Fibroblast of pulmonary artery (primary cell): Measurements from ENCODE around the gene RHOB.

Source experiments
- DNase-seq: peaks from one replicate; pipeline ENCODE4 v3.0.0-alpha.2; 2010; ENCODE audit warnings: low read depth
- H3K4me3 ChIP-seq: replicated peaks from 2 replicates; pipeline ENCODE4 v1.5.1; 2011; ENCODE audit warnings: low read depth, mild to moderate bottlenecking, control low read depth, low read length, moderate library complexity
- TF ChIP-seq, protein P1 (sequence below): IDR thresholded peaks from 2 replicates; pipeline ENCODE4 v1.5.1; 2011; ENCODE audit warnings: mild to moderate bottlenecking, control low read depth, low read length, inconsistent platforms; ENCODE audit errors: missing control alignments

RHOB gene

DNA sequence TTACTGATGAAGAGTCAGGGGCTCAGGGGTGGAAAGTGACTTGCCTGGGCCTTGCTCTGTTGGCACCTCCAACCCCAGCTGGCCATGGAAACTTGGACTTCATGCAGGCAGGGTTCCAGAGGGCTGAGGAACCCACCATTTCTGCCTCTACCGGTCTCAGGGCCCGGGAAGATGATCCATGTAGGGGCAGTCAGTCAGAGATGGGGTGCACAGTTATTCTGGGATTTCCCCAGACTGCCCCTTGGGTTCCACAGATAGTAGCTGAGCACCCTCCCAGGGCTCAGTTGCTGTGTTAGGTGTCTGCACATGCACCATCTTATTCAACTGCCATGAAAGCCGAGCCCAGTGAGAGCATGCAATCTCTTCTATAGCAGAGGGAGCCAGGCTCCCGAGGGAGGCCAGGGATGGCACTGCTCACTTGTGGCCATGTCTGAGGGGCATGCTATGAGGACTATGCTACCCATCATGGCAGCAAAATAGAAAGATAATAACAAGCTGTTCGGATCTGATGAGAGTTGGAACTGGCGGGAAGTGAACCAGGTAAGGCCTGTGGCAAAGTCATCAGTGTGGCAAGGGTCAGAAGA is 37.3 kb downstream of the RHOB start:
- no peak for DNase-seq
- TF ChIP-seq, protein P1, sequence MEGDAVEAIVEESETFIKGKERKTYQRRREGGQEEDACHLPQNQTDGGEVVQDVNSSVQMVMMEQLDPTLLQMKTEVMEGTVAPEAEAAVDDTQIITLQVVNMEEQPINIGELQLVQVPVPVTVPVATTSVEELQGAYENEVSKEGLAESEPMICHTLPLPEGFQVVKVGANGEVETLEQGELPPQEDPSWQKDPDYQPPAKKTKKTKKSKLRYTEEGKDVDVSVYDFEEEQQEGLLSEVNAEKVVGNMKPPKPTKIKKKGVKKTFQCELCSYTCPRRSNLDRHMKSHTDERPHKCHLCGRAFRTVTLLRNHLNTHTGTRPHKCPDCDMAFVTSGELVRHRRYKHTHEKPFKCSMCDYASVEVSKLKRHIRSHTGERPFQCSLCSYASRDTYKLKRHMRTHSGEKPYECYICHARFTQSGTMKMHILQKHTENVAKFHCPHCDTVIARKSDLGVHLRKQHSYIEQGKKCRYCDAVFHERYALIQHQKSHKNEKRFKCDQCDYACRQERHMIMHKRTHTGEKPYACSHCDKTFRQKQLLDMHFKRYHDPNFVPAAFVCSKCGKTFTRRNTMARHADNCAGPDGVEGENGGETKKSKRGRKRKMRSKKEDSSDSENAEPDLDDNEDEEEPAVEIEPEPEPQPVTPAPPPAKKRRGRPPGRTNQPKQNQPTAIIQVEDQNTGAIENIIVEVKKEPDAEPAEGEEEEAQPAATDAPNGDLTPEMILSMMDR: no peak
- no peak overlapping the region for H3K4me3 ChIP-seq

DNA sequence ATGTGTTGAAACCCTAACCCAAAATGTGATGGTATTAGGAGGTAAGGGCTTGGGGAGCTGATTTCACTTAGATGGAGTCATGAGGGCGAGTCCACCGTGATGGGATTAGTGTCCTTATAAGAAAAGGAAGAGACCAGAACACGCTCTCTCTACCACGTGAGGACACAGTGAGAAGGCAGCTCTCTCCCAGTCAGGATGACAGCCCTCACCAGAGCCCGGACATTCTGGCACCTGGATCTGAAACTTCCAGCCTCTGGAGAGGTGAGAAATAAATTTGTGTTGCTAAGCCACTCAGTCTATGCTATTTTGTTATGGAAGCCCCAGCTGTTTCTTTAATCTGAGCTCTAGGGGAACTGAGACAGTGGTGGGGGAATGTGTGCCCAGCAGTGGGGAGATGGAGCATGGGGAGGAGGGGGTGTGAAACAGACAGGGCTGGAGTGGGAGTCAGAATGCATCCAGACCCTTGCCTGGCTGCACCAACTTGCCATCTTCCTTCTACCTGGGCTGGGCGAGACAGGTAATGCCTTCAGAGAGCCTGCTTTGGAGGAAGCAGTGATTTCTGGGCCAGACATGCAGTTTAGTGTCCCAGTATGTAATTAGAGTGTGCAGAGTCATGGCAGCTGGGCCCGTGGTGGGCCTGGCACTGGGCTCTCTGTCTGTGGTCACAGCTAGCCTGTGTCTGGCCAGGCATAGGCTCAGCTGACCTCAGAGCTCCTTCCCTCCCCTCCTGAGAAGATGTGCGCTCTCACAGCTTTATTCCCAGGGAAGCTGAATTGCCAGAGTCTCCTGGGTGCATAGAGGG is 38.1 kb downstream of the RHOB start:
- no peak for DNase-seq
- TF ChIP-seq, protein P1: no peak
- no peak overlapping the region for H3K4me3 ChIP-seq

DNA sequence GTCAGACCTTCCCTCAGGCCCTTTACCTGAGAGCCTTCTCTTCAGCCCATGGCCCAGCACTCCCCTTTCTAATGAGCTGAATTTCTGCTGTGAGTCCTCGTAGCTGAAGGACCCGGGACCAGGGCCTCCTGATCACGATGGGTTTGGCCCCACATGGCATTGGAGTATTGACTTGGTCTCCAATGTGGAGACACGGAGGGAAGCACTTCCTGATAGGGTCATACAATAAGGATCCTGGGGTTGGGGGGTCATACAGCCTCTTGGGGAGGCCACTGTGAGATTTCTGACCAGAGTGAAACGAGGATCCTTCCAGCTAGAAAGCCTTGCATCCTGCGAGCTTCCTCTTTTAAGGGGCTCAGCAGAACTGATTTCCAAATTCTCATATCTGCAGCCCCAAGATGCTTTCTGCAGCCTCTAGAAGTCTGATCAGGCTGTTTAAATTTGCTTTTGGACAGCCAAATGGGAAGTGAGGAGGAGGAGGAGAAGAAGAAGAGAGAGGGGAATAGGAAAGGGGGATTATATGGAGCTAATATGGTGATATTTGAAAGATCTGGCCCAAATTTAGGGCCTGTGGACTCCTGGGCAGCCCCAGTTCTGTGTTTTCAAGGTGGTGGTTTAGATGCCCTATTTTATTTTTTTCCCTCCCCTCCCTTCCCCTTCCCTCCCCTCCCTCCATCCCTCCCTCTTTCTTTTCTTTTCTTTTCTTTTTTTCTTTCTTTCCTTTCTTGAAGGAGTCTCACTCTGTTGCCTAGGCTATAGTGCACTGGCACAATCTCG is 38.9 kb downstream of the RHOB start:
- no peak overlapping the region for H3K4me3 ChIP-seq
- DNase-seq: no peak
- TF ChIP-seq, protein P1: no peak

DNA sequence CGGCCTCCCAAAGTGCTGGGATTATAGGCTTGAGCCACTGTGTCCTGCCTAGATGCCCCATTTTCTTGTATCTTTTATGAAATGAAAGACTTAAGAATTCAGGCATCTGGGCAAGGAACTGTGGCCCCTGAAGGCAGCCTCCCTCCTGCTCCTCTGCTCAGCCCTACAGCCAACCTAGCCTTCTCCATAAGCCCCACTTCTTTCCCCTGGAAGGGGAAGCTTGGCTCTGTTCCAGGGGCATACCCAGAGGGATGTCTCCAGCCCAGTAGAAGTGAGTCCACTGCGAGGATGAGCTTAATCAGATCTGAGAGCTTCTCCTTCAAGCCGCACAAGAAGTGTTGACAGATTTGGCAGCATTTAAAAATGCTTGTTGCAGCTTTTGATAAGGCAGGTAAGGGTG is 39.7 kb downstream of the RHOB start:
- no peak overlapping the region for H3K4me3 ChIP-seq
- TF ChIP-seq, protein P1: no peak
- DNase-seq: no peak

DNA sequence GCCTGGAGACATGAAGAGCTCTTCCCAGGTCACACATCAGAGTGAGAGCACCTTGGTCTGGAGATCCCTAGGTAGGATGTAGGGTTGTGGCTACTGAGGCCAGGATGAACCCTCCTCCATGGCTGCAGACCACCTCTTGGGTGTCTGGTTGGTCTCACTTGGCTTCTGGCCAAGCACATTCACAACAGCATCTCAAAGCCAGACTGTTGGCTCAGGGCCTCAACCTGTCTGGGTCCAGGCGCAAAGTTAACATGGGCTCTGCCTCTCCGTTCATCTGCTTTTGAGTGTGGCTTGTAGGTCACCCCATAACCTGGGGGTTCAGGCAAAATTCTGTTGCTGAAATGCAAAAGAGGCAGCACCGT is 40.1 kb downstream of the RHOB start:
- TF ChIP-seq, protein P1: no peak
- no peak for DNase-seq
- H3K4me3 ChIP-seq: no peak overlapping the region

DNA sequence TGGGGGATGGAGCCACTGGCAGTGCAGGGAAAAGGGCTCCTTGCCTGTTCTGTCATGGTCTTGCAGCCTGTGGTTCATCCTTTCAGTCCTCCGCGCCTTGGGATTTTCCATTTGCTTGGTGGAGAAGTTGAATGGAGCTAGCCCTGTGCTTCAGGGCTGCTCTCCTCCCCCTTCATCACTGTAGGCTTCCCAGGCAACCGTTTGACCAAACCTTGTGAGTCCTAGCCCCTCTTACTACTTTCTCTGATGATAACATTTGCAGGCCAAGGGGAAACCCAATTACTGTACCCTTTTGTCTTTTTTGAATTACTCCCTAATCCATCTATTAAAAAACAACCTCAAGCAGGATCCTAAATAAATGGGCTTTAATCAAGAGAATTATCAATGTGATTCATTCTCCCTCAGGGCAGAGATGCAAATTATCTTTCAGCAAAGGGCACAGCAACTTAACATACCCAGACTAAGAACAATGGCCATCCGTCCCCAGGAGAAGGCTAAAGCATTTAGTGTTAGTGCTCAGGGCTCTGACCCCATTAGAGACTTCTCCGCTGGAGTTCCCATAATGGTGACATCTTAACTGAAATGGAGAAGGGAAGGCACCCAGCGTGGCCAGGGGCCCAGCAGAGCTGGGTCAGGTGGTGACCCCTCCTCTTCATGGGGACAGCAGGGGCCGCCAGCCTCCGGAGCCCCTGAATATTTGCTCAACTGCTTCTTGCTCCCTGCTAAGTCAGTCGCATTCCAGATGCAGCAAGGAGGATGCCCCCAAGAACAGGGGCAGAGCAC is 40.7 kb downstream of the RHOB start:
- DNase-seq: no peak
- H3K4me3 ChIP-seq: no peak overlapping the region
- TF ChIP-seq, protein P1: no peak
